H54 (cell line): ENCODE results near the gene SLC22A14.
"Not testable (repeated sequence)": the region's sequence is repeated elsewhere in the genome, so short reads cannot be mapped to it uniquely, and the experiment has no call there.

Experiments
- DNase-seq: peaks from one replicate; pipeline ENCODE4 v3.0.0; 2011; ENCODE audit warnings: low spot score, mixed read lengths; ENCODE audit not compliant: insufficient read length
- FAIRE-seq: peaks from 3 replicates; lab custom pipeline; 2011; peaks lifted over from hg19 to GRCh38; lab: Jason Lieb, UNC
- POLR2A ChIP-seq: IDR thresholded peaks from 2 replicates; pipeline ENCODE4 v1.6.1; 2011; ENCODE audit warnings: low read depth, mild to moderate bottlenecking, low read length

The SLC22A14 gene

DNA sequence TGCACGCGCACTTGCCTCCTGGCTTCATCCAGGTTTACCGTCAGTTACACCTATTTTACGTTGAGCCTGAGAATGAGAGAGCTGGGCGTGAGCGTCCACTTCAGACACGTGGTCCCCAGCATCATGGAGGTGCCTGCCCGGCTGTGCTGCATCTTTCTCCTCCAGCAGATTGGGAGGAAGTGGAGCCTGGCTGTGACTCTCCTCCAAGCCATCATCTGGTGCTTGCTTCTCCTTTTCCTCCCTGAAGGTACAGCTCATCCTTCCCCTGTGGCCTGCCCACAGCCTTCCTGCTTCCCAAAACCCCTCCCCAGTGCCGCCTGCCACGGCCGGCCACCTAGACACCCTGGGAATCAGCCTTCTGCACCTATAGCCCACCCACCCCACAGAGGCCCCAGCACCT, 31.6 kb downstream of the SLC22A14 start:
- DNase-seq (no peak), FAIRE-seq (no peak)
- TF ChIP-seq POLR2A: no peak

- TF ChIP-seq POLR2A: no peak
- DNase-seq (no peak), FAIRE-seq (no peak)
Measured at GRCh38 chr3:38314112-38314763, 32.1 kb downstream of the SLC22A14 start.

DNA sequence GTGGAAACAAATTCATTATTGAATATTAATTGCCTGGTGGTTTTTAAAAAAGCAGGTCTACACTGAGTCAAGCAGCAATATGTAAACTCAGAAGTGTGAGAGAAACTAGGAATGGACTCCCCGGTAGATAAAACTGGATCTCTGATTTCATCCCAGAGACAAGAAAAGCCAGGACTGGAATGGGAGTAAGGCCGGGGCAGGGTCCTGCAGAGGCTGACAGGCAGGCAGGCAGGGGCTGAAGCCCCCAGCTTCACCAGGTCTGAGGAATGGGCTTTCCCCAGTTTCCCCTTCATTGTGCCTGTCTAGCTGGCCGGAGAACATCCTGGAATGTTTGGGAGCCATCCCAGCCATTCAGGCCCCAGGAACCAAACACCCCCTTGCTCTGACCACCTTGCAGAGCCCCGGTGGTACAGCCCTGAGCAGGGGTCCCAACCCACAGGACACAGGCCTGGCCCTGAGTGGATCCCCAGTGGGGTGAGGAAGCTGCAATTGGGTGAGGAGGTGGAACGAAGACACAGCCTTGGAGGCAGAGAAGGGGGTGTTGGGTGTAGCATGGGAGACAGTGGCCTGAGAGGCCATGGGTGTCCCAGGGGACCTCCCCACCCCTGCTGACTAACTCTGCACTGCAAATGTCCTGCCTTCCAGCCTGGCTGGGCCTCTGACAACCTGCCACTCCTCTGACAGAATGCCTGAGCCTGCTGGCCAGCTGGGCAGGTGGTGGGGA, 32.8 kb downstream of the SLC22A14 start:
- no peak for TF ChIP-seq POLR2A
- DNase-seq: no peak

DNA sequence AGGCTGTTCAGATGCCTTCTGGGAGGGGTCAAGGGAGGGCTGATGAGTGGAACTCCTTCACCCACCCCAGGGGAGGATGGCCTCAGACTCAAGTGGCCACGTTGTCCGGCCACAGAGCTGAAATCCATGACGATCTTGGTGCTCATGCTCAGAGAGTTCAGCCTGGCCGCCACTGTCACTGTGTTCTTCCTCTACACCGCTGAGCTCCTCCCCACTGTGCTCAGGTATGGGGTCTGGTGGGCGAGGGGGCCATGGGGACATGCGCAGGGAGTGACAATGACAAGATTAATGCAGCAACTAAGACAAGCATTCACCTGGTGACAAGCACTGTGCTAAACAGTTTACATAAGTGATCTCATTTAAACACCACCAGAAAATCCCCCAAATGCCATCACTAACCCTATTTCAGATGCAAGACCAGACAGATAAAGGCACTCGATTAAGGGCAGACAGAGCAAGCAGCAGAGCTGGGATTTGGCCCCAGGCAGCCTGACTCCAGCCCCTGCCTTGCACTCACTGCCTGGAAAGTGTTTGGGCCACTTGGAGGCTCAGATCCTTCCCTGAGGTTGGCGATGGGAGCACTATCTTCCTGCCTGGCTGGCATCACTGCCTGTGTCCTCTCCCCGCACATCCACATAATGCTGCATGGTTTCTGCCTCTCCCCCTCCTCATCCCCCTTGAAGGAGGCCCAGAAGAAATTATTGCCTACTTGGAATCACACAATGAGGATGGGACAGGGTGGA, 33.6 kb downstream of the SLC22A14 start:
- DNase-seq (no peak), FAIRE-seq (no peak)
- TF ChIP-seq POLR2A: no peak

More for the DNA sequence above, 32.8 kb downstream of the SLC22A14 start:
- FAIRE-seq: no peak

- no peak for TF ChIP-seq POLR2A
- FAIRE-seq: no peak
Measured at GRCh38 chr3:38316356-38317191, 34.5 kb downstream of the SLC22A14 start.

DNA sequence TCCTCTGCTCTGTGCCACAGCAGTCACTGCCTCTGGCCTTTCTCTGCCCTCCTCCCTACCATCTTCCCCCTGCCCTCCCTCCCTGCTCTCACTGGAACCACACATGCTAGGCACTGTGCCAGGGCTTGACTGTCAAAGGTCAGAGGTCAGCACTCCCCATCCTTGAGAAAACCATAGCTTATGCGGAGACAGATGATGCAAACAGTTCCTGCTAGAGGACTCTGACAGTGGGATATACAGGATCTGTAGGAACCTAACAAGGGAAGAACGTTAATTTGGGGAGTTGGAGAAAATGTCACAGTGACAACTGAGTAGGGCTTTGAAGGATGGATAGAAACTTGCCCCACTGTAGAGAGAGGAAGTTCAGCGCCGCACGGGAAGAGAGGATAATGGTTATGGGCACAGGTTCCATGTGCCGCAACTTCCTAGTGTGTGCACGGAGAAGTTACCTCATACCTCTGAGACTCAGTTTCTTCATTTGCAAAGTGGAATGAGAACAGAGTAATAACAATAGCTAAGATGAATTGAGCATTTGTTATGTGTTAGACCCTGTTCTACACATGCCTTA, 35.2 kb downstream of the SLC22A14 start:
- FAIRE-seq: no peak
- no peak for TF ChIP-seq POLR2A

More at GRCh38 chr3:38316356-38317191, 34.5 kb downstream of the SLC22A14 start:
- no peak for DNase-seq

GRCh38 chr3:38318766-38319671, 36.9 kb downstream of the SLC22A14 start:
- TF ChIP-seq POLR2A: no peak
- DNase-seq: no peak
- FAIRE-seq: no peak

More for the DNA sequence above, 35.2 kb downstream of the SLC22A14 start:
- no peak for DNase-seq

DNA sequence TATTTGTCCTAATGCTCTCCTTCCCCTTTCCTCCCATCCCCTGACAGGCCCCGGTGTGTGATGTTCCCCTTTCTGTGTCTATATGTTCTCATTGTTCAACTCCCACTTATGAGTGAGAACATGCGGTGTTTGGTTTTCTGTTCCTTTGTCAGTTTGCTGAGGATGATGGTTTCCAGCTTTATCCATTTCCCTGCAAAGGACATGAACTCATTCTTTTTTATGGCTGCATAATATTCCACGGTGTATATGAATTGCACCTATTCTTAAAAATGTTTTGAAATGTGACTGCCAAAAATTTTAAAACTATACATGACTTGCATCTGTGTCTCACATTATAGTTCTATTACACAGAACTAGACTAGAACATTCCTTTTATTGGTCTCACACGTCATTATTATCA, 38.5 kb downstream of the SLC22A14 start:
- not testable (repeated sequence) for DNase-seq, FAIRE-seq

GRCh38 chr3:38323060-38323459, 41.0 kb downstream of the SLC22A14 start:
- DNase-seq: no peak
- no peak for FAIRE-seq
- TF ChIP-seq POLR2A: no peak

GRCh38 chr3:38325256-38325655, 43.2 kb downstream of the SLC22A14 start:
- FAIRE-seq (no peak), DNase-seq (no peak)
- no peak for TF ChIP-seq POLR2A

- TF ChIP-seq POLR2A: no peak
- no peak for FAIRE-seq
- no peak for DNase-seq
Measured at GRCh38 chr3:38327335-38328009, 45.4 kb downstream of the SLC22A14 start.
